ENCODE measurements around the gene AKAP13. TPM values are rescaled to one million over a fixed set of nuclear protein-coding genes. Genes with fewer than 3 reads are reported as not detected.

Gene AKAP13
- polyA plus RNA-seq, 2 of the 4 experiments (the other 2 are of a cell fraction) = 20.4 to 28.8 TPM

- no peak overlapping the region for H3K4me3 ChIP-seq
- H3K27ac ChIP-seq = no peak overlapping the region
- no peak for DNase-seq (ENCODE audit: low read depth in 1 of 2, low spot score in 1 of 2)
- POLR2A ChIA-PET = no interaction called here
- peak; percentile 59 for FAIRE-seq
- peaks cover 46% of the 10 kb centered on the region for H3K4me1 ChIP-seq
- H3K4me2 ChIP-seq = no peak overlapping the region
- TF ChIP-seq NR3C1 (IDR thresholded peaks at IDR 0.05) = no peak
- TF ChIP-seq RAD21 (conservative IDR thresholded peaks at IDR 0.05 in 1 of 2, IDR thresholded peaks at IDR 0.05 in 1 of 2) = no peak
- TF ChIP-seq MAX (IDR thresholded peaks at IDR 0.05) = no peak
- TF ChIP-seq HOXB13 (CRISPR knock-in tag; IDR thresholded peaks at IDR 0.05; ENCODE audit: low read depth) = no peak
- no peak for TF ChIP-seq SMC3 (IDR thresholded peaks at IDR 0.05)
- TF ChIP-seq HDAC2 (IDR thresholded peaks at IDR 0.05) = no peak
- no peak for TF ChIP-seq ATOH8 (CRISPR knock-in tag; IDR thresholded peaks at IDR 0.05; ENCODE audit: low read depth)
- TF ChIP-seq HMGXB4 (CRISPR knock-in tag; IDR thresholded peaks at IDR 0.05; ENCODE audit: borderline replicate concordance) = no peak
- TF ChIP-seq CHD2 (IDR thresholded peaks at IDR 0.05; ENCODE audit: low read length, partially characterized antibody) = no peak
- TF ChIP-seq MAFK (IDR thresholded peaks at IDR 0.05; ENCODE audit: partially characterized antibody) = no peak
- TF ChIP-seq E2F6 (IDR thresholded peaks at IDR 0.05; ENCODE audit: borderline replicate concordance, low read depth) = no peak
- no peak for TF ChIP-seq POLR2A (IDR thresholded peaks at IDR 0.05; ENCODE audit: low read length)
- TF ChIP-seq RNF2 (IDR thresholded peaks at IDR 0.05; ENCODE audit: borderline replicate concordance, low read depth) = no peak
- TF ChIP-seq HEYL (CRISPR knock-in tag; IDR thresholded peaks at IDR 0.05) = no peak
- no peak for TF ChIP-seq KDM5A (IDR thresholded peaks at IDR 0.05)
- TF ChIP-seq NPAS2 (CRISPR knock-in tag; IDR thresholded peaks at IDR 0.05; ENCODE audit: borderline replicate concordance) = no peak
- no peak for TF ChIP-seq KDM1A (IDR thresholded peaks at IDR 0.05; ENCODE audit: low read depth)
- TF ChIP-seq TP53 (CRISPR knock-in tag; IDR thresholded peaks at IDR 0.05) = no peak
- WGBS (ENCODE audit: missing lambda C conversion rate) = 84% methylated on average over 8 of the region's 8 CpGs
- ATAC-seq = no peak
- CTCF ChIA-PET = interaction anchor here (0.6 to 1.4 kb wide), 4 partner anchors 10 to 260 kb away, joined by 3 read pairs; no protein-coding TSS in a partner anchor
- no peaks in the 10 kb centered on the region for H3K9me3 ChIP-seq
Observed at GRCh38 chr15:85470563-85471271, 90.3 kb downstream of the AKAP13 start.

- ATAC-seq (no peak), FAIRE-seq (no peak), DNase-seq (ENCODE audit: low read depth in 1 of 2, low spot score in 1 of 2) (no peak)
- H3K4me1 ChIP-seq = peaks cover 49% of the 10 kb centered on the region
- no peaks in the 10 kb centered on the region for H3K9me3 ChIP-seq
- H3K27ac ChIP-seq = no peak overlapping the region
- no peak overlapping the region for H3K4me3 ChIP-seq
- CTCF ChIA-PET = interaction anchor here (1.4 to 5.8 kb wide), 3 partner anchors 14 to 176 kb away, joined by 4 to 30 read pairs (median 7); no protein-coding TSS in a partner anchor
- H3K4me2 ChIP-seq = no peak overlapping the region
- POLR2A ChIA-PET = no interaction called here
- TF ChIP-seq ZNF302 (CRISPR knock-in tag; IDR thresholded peaks at IDR 0.05) (no peak), E2F6 (IDR thresholded peaks at IDR 0.05; ENCODE audit: borderline replicate concordance, low read depth) (no peak), NPAS2 (CRISPR knock-in tag; IDR thresholded peaks at IDR 0.05; ENCODE audit: borderline replicate concordance) (no peak), ZC3H11A (IDR thresholded peaks at IDR 0.05) (no peak), TFCP2L1 (CRISPR knock-in tag; IDR thresholded peaks at IDR 0.05) (no peak), HES2 (IDR thresholded peaks at IDR 0.05) (no peak), EHF (CRISPR knock-in tag; IDR thresholded peaks at IDR 0.05) (no peak), CBX2 (IDR thresholded peaks at IDR 0.05; ENCODE audit: borderline replicate concordance, low read depth) (no peak), PBX3 (IDR thresholded peaks at IDR 0.05) (no peak), CBX8 (IDR thresholded peaks at IDR 0.05) (no peak), CEBPB (IDR thresholded peaks at IDR 0.05) (no peak), FOSL2 (IDR thresholded peaks at IDR 0.05) (no peak), FOSL2 (CRISPR knock-in tag; IDR thresholded peaks at IDR 0.05) (no peak)
- WGBS (ENCODE audit: missing lambda C conversion rate) = 89% methylated on average over 2 of the region's 2 CpGs
Observed at GRCh38 chr15:85472349-85472748, 91.9 kb downstream of the AKAP13 start.
